HL-60 (cell line): ENCODE results near the gene VWA5B2.

ENCODE experiments used
- CTCF ChIP-seq: IDR thresholded peaks from one replicate; pipeline ENCODE4 v1.5.1; 2011; ENCODE audit warnings: low read length, control low read depth, inconsistent platforms; ENCODE audit not compliant: insufficient read depth
- POLR2AphosphoS5 ChIP-seq: IDR thresholded peaks from 2 replicates; pipeline ENCODE4 v1.6.1; 2012; ENCODE audit warnings: low read depth
- REST ChIP-seq: IDR thresholded peaks from 2 replicates; pipeline ENCODE4 v1.6.1; 2012; ENCODE audit warnings: low read depth; ENCODE audit not compliant: insufficient replicate concordance

GRCh38 chr3:184259396-184259877, 30.1 kb downstream of the VWA5B2 start:
- TF ChIP-seq CTCF: no peak
- no peak for TF ChIP-seq POLR2AphosphoS5
- TF ChIP-seq REST: no peak
